GM19467 (cell line): ENCODE measurements around the gene TMEM175.

ENCODE experiments used
- ATAC-seq: cut with Tn5 transposase; IDR thresholded peaks from one replicate; pipeline ENCODE4 v1.9.1; 2021; ENCODE audit warnings: mild to moderate bottlenecking, moderate library complexity; ENCODE audit not compliant: unreplicated experiment

The TMEM175 gene

DNA sequence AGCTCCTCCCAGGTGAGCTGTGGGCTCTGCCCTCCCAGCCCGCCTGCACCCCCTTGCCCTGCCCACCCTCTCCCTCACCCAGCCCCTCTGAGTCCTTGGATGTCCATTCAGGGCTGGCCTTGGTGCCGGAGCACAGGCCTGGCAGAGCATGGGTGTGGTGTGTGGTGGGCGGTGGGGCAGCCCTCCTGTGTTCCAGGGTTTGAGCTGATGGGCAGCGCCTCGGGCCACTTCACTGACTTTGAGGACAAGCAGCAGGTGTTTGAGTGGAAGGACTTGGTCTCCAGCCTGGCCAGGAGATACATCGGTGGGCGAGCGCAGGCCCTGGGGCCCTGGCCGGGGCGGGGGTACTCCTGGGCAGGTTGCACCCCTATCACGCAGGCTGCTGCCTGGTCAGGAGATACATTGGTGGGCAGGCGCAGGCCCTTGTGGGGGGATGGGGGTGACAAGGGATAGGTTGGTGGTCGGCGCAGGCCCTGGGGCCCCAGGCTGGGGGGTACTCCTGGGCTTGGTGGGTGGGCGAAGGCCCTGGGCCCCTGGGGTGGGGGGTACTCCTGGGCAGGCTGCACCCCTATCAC, 68.5 kb downstream of the TMEM175 start:
- no peak for ATAC-seq

DNA sequence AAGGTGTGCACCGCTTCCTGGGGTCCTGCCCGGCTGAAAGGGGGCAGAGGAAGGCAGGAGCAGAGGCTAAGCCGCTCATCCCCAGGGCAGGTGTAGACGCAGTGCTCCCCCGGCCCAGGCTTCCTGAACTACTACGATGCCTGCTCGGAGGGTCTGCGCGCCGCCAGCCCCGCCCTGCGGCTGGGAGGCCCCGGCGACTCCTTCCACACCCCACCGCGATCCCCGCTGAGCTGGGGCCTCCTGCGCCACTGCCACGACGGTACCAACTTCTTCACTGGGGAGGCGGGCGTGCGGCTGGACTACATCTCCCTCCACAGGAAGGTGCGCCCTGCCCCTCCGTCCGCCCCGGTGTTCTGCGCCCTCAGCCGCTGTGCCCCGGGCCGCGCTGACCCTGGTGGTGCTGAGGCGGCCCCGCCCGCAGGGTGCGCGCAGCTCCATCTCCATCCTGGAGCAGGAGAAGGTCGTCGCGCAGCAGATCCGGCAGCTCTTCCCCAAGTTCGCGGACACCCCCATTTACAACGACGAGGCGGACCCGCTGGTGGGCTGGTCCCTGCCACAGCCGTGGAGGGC, 69.4 kb downstream of the TMEM175 start:
- no peak for ATAC-seq

DNA sequence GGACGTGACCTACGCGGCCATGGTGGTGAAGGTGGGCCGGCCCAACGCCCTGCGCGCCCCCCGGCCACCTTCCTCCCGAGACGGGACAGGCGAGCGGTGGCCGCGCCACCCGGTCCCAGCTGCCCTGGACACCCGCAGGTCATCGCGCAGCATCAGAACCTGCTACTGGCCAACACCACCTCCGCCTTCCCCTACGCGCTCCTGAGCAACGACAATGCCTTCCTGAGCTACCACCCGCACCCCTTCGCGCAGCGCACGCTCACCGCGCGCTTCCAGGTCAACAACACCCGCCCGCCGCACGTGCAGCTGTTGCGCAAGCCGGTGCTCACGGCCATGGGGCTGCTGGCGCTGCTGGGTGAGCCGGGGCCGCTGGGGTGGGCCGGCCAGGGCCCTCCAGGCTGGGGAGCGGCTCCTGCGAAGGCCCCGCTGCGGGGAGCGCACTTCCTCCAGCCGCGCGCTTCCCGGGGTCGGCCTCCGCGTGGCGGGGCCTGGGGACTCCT, 69.9 kb downstream of the TMEM175 start:
- ATAC-seq = no peak

DNA sequence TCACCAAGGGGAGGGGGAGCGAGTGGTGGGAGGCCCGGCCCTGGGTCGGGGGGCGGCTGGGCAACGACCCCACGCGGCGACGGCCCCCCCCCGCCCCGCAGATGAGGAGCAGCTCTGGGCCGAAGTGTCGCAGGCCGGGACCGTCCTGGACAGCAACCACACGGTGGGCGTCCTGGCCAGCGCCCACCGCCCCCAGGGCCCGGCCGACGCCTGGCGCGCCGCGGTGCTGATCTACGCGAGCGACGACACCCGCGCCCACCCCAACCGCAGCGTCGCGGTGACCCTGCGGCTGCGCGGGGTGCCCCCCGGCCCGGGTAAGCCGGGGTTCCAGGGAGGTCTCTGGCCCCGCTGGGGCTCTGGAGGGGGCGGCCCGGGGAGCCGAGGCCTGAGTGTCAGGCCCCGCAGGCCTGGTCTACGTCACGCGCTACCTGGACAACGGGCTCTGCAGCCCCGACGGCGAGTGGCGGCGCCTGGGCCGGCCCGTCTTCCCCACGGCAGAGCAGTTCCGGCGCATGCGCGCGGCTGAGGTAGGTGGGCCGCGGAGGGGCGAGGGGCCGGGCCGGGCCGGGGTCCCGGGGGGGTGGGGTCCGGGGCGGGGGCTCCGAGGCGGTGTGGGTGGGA, 70.5 kb downstream of the TMEM175 start:
- ATAC-seq = no peak

DNA sequence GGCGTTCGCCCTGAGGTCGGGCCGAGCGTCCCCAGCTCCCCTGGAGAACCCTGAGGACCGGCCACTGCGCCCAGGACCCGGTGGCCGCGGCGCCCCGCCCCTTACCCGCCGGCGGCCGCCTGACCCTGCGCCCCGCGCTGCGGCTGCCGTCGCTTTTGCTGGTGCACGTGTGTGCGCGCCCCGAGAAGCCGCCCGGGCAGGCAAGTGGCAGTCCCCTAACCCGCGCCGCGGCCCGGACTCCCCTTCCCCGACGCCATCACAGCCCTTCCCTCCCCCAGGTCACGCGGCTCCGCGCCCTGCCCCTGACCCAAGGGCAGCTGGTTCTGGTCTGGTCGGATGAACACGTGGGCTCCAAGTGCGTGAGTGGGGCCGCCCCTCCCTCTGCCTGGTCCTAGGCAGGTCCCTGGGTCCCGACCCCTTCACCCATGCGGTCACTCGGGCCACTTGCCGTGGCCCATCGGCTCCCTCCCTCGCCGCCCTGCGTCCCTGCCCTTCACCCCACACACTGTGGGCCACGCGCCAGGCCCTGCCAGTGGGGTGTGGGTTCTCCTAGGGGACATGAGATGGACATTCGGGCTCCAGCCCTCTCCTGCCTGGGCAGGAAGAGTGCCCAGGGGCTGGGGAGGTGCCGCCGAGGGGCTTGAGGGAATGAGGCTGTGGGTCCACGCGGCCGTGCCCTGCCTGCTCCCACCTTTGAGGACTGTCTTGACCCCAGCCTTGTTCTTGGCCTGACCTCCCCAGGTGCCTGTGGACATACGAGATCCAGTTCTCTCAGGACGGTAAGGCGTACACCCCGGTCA, 71.2 kb downstream of the TMEM175 start:
- no peak for ATAC-seq

DNA sequence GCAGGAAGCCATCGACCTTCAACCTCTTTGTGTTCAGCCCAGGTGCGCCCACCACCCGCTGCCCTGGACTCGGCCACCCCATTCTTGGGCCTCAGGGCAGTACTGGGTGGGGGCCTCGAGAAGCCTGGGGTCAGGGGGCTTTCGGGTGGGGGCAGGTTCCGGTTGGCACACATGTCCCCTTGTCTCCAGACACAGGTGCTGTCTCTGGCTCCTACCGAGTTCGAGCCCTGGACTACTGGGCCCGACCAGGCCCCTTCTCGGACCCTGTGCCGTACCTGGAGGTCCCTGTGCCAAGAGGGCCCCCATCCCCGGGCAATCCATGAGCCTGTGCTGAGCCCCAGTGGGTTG, 71.8 kb downstream of the TMEM175 start:
- no peak for ATAC-seq

DNA sequence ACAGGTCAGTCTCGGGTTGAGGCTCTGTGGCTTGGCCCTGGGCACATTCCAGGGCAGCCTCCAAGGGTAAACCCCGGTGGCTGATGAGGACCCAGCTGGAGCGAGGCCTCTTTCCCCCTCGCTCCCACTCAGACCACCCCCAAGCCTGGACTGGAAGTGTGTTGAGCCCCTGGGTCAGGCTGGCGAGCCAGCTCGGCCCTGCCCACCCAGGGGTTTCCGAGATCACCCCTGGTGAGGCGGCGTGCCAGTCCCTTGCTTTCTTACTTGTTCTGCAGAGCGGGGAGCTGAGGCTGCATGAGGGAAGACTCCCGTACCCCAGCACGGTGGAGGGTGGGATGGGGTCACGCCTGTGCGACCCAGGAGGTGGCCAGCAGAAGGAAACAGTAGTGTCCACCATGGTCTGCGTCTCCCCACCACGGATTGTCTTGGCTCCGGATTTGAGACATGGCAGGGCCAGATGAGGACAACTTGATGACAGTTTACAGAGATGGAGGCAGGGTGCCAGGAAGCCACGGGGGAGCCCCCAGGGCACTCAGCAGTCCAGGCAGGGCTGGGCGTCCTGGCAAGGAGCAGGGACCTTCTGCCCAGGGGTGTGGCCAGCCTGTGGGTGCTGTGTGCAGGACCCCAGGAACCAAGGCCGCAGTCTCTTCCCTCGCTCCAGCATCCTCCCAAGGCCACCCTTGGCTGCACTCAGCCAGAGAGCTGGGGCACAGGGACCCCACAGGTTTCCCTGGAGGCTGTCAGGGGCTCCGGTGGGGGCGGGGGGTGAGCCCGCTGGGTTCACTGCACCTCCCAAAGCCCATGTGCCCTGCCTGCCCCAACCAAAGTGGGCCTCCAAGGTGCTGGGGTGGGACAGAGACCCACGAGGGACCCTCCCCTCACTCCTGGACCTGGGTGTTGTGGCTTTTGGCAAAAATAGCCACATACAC, 72.6 kb downstream of the TMEM175 start:
- no peak for ATAC-seq

DNA sequence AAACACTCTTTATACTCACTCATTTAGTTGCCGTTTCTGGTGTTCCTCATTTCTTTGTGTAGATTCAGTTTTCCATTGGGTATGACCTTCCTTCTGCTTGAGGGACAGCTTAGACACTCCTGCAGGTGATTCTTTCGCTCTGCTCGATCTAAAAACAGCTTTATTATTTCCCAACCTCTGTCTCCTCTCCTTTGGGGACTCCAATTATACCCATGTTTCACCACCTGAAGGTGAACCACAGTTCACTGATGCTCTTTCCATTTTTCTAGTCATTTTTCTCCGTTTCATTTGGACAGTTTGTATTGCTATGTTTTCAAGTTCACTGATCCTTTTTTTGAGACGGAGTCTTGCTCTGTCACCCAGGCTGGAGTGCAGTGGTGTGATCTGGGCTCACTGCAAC, 74.6 kb downstream of the TMEM175 start:
- ATAC-seq = no peak
